GM18502 (cell line): Measurements from ENCODE around the gene CFAP299.
A peak's percentile ranks its signal among the peaks of the same experiment; 100 is the strongest.
"Not testable (repeated sequence)": the region's sequence is repeated elsewhere in the genome, so short reads cannot be mapped to it uniquely, and the experiment has no call there.

Experiments used
- ATAC-seq: cut with Tn5 transposase; IDR thresholded peaks from one replicate; pipeline ENCODE4 v1.9.1; 2021; ENCODE audit warnings: mild to moderate bottlenecking; ENCODE audit not compliant: unreplicated experiment, poor library complexity

The CFAP299 gene

DNA sequence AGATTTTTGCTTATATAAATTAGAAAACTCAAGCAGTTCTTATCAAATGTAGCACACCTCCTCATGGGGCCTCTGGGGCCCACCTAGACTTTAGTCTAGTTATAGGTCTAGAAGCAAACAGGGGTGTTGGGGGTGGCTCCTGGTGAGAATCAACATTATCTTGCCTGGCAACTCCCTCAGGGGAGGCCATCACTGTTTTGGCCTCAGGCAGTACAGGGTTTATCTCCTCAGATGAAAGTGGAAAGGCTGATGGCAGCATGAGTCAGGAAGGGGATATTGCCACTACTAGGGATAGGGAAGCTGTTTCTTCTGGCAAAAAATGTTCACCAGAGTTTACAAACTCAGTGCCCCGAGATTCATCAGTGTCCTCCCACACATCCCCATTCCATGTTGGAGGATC lies 462.6 kb downstream of the CFAP299 start:
- no peak for ATAC-seq

DNA sequence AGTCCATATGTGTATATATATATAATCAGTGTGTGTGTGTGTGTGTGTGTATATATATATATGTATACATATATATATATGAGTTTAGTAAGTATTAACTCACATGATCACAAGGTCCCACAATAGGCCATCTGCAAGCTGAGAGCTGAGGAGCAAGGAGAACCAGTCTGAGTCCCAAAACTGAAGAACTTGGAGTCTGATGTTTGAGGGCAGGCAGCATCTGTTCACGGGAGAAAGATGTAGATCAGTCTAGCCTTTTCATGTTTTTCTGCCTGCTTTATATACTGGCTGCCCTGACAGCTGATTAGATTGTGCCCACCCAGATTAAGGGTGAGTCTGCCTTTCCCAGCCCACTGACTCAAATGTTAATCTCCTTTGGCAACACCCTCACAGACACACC lies 465.2 kb downstream of the CFAP299 start:
- not testable (repeated sequence) for ATAC-seq

DNA sequence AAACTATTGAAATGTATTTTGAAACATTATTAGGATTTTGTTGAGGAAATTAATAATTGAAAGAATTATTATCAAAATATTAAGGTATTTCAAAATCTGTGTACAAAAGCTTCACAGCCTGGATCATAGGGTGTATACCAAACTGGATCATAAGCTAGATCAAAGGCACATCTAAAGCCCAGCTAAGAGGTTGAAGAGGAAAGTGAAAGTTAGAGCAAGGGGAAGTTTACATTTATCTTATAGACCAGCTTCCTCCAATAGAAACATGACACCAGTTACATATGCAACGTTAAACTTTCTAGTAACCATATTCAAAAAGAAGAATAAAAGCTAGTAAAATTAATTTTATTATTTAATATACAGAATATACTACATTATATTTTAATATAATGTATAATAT lies 467.8 kb downstream of the CFAP299 start:
- ATAC-seq: no peak

DNA sequence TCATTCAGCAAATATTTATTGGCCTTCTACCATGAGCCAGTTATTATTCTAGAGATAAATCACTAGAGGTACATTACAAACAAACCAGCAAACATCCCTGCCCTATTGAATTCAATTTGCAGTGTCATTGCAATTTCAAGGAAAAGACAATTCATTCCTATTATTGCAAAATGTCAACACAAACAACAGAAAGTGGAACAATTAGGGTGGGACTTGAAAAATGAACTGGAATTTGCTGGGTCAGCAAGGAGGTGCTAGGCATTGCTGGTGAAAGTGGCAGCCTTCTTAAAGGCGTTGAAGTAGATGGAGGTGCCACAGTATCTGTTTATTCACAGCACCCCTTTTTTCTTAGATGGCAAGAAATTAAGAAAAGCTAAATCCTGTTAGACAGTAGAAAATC lies 470.9 kb downstream of the CFAP299 start:
- ATAC-seq: no peak

DNA sequence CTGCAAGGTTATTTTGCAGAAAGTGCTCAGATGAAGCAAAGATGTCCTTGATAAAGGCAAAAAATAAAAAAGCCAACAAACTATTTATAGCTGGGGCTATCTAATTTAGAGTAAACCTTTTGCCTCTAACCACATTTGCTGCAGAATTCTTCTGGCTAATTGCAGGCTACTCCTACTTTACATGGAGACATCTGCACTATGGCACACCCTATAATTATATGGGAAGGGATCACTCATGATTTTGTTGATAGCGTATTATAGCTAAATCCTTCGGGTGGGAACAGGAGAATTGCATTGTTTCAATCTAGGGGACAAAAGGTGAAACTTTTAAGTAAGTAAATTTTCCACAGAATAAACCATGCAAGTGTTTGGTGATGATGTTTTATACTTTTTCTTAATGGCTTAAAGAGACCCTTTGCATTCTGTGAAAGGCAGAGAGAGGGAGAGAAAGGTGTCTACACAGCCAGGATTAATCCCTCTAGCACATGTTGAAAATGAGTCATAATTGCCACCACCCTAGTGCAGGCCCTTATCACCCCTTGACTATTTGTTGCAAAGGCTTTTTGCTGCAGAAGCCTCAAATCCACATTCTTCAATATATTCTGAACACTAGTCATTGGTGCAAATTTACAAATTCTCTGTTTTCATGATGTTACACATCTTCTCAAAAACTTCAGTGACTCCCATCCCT lies 473.7 kb downstream of the CFAP299 start:
- no peak for ATAC-seq

DNA sequence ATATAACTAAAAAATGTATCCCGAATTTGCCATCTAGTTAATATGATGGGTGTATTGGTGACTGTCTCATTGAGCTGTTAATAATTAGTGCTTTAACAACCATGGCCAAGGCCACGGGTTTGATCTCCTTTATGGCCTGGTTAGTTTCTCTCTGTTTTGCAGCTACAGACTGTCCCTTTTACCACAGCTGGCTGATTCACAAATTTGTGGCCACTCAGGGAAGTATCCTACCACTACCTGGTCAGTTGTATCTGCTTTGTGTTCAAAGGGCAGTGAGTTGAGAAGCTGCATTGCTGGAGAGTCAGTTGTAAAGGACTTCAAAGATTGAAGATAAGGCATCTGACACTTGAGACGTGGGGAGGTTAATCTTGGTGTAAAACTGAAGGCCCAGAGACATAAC lies 475.9 kb downstream of the CFAP299 start:
- ATAC-seq: no peak

DNA sequence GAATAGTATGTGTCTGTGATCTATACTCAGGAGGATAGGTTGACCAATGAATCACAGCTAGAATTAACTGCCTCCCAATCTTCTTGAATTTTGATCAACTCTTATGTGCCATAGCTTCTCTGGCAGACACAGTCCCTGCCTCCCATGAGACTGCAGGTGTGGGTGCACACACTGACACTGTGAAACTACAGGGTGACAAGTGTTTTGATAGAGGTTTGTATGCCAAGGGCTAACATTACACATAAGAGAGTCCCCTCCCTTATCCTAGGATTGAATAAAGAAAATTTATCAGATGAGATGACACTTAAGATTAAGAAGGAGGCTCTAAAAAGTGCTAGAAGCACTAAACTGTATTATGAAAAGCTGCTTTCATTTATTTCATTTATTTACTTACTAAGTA lies 476.6 kb downstream of the CFAP299 start:
- no peak for ATAC-seq

DNA sequence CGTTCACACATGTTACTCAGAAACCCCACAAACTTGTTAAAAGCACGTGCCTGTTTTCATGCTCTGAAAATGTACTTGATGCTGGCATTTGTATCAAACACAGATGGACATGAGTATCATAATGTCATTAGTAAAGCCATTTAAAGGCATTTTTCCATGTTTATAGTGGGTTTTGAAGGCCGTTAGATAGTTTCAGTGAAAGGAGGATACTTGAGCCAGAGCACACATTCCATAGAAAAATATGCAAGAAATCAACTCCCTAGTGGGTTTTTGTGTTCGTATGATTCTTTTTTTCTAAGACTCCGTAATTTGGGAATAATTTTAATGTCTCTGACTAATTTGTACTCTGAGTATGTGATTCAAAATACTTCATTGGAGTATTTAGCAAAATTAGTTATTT lies 478.7 kb downstream of the CFAP299 start:
- no peak for ATAC-seq

DNA sequence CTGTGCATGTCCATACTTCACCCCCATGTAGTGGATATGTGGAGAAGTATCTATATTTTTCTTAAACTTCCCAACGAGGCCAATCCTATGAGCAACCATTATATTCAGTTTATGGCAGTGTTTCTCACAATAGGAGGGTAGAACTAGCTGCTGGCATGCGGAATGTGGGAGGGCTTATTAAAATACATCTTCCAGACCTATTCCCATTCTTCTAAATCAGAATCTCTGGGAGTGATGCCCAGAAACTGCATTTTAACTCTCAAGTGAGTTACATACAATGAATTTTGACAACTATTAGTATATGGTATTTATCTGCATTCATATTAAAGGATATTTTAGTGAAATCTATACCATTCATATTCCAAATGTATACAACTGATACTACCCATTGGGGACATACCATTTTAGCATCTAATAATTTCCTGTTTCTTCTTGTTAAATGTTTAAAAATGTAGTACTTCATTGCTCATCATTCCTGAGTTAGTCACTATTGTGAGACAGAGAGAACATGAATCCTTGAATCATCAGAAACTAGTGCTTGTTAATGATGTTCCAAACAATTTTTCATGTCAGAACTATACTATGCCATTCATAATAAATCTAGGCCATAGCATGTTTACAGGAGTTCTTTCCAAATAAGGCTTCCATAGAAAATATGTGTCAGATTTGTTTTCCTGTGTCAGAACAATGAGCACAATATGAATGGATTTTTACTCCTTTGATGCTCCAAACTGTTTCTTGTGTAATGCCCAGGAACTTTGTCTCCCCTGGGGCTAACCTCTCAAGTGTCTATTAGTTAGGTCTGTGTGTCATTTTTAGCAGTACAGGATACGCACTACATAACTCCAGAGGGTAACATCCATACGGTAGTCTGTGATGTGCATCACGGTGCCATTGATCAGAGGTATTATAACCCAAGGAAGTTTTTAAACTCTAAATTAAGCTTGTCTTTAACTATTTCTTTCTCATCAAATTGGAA lies 496.1 kb downstream of the CFAP299 start:
- no peak for ATAC-seq

DNA sequence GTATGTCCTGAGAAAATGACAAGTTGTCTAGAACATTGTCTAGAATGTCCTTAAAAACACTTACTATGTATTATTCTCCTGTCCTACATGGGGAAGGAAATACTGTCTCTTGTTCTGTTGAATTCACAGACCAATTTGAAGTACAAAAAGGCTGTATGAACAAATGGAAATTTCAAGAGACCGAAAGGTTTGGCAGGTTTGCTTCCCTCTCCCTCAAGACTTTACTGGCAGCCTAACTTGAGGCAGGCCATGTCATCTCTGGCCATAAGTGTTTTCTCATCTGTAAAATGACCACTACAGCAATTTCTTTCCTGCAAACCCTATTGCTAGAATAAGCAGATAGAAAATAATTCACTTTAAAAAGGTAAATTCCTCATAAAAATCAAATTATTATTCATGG lies 503.8 kb downstream of the CFAP299 start:
- ATAC-seq: no peak

DNA sequence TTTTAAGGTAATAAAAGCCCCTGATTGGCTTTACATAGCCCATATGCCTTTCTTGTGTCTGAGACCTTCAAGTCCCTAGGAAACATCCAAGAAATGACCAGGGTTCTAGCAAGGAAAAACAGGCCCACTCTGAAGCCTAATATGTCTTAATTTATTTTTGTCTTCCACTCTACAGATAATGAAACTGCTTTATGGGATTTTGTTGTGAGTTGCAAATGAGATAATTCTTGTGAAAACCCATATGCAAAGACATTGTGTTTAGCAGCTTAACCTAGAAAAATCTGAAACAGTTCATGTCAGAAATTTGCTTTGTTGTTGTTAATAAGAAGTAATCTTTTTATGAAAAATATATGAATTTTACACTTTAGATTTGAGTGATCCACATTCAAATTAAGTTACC lies 504.3 kb downstream of the CFAP299 start:
- ATAC-seq: no peak

DNA sequence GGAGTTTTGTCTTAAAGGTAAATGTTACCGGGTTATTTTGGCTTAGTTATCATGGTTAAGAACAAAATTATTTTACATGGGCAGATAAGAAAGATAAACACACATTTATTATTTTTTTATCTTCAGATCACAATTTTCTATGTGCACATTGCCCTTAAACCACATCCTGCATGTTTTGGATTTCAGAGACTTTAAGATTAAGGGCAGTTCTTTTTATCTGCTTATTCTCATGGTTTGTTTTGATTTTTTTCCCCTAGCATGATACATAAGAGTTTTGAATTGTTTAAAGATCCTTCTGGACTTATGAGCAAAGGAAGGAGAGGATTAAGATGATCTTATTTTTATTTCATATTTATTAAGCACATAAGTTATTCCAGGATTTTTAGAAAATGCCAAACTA lies 504.9 kb downstream of the CFAP299 start:
- ATAC-seq: no peak

DNA sequence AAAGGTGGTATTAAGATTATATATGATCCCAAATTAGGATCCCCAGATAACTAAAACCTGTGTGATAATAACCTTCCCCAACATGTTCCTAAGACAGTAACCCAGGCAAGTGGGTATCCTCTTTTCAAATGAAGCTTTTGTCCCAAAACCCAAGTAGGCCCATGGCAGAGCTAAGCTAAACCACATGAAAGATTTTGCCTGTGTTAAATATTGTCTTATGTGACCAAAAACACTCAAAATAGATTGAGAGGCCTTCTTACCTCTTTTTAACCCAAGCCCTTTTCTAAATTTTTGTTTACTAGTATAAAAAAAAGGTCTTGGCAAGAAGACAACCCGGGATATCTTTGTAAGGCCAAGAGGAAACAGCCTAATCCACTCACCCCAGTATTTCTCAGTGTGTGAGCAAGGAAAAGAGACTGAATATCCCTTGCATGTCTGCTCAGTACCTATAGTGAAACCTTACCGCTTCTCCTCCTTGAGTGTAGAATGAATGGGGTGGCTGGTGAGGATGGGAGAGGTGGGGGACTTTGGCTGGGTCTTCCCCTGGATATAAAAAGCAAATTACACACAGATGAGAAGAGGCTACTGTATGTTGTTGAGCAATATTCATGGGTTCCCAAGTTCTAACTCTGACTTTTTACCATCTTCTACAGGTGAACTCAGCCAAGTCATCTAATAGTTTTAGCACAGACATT lies 506.2 kb downstream of the CFAP299 start:
- peak; percentile 66 for ATAC-seq

DNA sequence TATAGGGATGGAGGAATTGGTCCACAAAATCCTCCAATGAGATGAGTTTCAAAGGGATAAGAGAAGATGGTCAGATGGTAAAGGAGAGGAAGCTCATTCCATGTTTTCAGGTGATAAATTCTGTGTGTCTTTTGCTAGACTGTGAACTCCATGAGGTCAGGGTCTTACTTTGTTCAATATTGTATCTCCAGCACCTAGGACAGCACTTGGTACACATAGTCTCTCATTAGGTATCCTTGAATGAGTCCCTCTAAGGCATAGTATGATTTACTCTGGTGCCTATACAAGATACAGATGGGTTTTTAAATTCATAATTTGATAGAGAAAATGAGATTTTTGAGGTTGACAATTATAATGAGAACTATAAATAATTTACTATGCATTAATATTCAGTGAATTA lies 510.7 kb downstream of the CFAP299 start:
- ATAC-seq: no peak

DNA sequence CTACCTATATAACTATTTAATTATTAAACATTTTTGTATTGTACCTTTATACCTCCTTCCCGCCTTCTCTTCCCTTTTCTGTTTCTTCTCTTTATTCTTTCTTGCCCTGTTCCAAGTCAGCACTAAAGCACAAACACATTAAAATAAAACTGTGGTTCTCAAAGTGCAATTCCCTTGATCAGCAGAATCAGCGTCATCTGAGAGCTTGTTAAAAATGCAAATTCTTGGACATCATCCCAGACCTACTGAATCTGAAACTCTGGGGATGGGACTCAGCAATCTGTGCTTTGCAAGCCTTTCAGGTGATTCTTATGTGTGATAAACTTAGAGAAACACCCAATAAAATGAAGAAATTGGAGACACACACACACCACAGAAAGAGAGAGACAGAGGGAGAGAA lies 516.5 kb downstream of the CFAP299 start:
- no peak for ATAC-seq

DNA sequence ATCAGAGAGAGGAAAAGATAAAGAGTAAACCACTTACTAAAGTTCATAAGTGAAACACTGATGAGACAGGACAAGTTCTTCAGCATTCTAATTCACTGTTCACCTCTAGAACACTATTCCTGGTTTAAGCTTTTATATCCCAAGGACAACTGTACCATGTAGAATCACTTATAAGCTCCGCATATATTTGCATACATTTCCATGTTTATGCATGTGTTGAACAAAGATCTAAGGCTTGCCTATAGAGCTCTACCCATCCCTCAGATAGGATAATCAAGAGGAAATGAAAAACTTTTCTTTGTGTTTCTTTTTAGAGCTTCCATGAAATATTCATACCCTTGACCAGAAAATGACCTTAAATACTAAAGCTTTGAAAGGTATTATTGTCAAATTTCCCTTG lies 538.0 kb downstream of the CFAP299 start:
- no peak for ATAC-seq

DNA sequence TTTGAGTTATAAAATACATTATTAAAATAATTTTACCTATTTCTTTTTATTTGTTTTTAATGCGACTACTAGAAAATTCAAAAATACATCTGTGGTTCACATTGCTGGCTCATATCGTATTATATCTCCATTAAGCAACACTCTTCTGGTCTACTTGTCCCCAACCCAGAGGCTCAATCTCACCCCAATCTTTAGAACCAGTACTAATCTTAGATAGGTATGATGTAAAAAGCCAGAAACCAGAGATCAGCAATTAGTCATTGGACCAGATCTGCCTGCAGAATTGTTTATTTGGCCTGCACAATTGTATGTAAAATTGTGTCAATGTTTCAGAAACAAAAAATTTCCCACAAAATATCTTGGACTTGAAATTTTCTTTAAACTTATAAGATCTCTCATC lies 539.4 kb downstream of the CFAP299 start:
- no peak for ATAC-seq

DNA sequence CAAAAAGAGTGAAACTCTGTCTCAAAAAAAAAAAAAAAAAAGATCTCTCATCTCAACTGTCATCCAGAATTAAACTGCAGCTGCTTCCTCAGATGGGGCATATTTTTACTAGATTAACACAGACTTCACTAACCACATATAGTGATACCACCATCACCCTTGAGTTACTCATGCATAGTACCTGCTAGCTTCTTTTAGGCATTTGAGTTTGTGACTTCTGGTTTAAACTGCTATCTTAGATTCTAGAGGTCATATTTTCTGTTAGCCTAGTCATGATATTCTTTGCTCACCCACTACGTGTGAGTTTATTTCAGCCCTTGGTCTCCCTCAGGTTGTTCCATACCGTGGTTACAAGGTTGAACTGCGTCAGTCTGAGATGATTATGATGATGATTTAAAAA lies 540.1 kb downstream of the CFAP299 start:
- peak; percentile 86 for ATAC-seq

DNA sequence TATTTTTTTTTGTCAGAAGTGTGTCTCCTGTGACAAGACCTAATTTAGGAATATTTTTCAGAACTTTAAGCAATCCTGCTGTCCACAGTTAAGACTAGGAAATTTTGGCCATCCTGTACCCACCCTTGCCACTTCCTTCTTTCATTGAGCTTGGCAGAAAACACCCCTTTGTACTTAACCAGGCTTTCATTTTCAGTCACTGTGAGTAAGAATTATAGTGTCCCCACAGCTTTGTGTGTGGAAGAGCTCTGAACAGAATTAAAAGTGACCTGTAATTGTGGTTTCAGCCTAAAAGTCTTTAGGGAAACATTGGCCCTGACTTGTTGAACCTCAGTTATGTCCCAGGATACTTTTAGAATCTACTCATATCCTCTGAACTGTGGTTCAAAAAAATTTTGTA lies 541.3 kb downstream of the CFAP299 start:
- ATAC-seq: peak; percentile 70

DNA sequence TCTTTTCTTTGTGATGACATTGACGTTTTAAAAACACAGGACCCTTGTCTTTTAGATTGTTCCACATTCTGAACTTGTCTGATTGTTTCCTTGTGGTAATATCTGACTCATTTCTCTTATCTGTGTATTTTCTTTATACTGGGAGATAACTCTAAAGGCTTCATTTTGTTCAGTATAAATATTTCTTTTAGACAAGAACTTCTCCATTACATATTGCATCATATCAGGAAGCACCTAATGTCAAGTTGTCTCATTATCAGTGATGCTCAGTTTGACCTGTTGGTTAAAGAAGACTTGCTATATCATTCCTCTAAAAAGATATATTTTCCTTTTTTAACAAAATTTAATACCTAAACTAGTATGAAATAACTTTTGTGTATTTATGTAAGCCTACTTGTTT lies 542.7 kb downstream of the CFAP299 start:
- ATAC-seq: no peak
